ENCODE results near the gene TUBB1.

The TUBB1 gene

GRCh38 chr20:58990651-58991445, 28.4 kb upstream of the TUBB1 start:
- H3K27me3 ChIP-seq (ENCODE audit: insufficient read depth, low read length), result no peaks in the 10 kb centered on the region
- H3K36me3 ChIP-seq (ENCODE audit: insufficient read depth, low read length), result peaks cover 98% of the 10 kb centered on the region
- H3K4me3 ChIP-seq (ENCODE audit: low read length), result no peak overlapping the region
- WGBS, result 93% methylated on average over 14 of the region's 14 CpGs
- H3K27ac ChIP-seq (ENCODE audit: low read depth, low read length), result no peak overlapping the region
- H3K9ac ChIP-seq (ENCODE audit: low read depth, low read length), result no peak overlapping the region
- H3K4me1 ChIP-seq (ENCODE audit: insufficient read depth, low read length), result no peaks in the 10 kb centered on the region
- H3K9me3 ChIP-seq (ENCODE audit: insufficient read depth, low read depth, low read length), result no peaks in the 10 kb centered on the region

- 97% methylated on average over 9 of the region's 9 CpGs for WGBS
- Histone ChIP-seq H3K9me3 (ENCODE audit: insufficient read depth, low read depth, low read length) (no peaks in the 10 kb centered on the region), H3K4me1 (ENCODE audit: insufficient read depth, low read length) (no peaks in the 10 kb centered on the region), H3K4me3 (ENCODE audit: low read length) (no peak overlapping the region), H3K27ac (ENCODE audit: low read depth, low read length) (no peak overlapping the region), H3K9ac (ENCODE audit: low read depth, low read length) (no peak overlapping the region), H3K27me3 (ENCODE audit: insufficient read depth, low read length) (no peaks in the 10 kb centered on the region), H3K36me3 (ENCODE audit: insufficient read depth, low read length) (peaks cover 98% of the 10 kb centered on the region)
These were observed 27.5 kb upstream of the TUBB1 start for GRCh38 chr20:58991715-58992114.

GRCh38 chr20:58992911-58993310, 26.3 kb upstream of the TUBB1 start:
- H3K27me3 ChIP-seq (ENCODE audit: insufficient read depth, low read length), result no peaks in the 10 kb centered on the region
- H3K9me3 ChIP-seq (ENCODE audit: insufficient read depth, low read depth, low read length), result no peaks in the 10 kb centered on the region
- no peak overlapping the region for H3K9ac ChIP-seq (ENCODE audit: low read depth, low read length)
- peaks cover 97% of the 10 kb centered on the region for H3K36me3 ChIP-seq (ENCODE audit: insufficient read depth, low read length)
- H3K4me1 ChIP-seq (ENCODE audit: insufficient read depth, low read length), result no peaks in the 10 kb centered on the region
- WGBS, result 100% methylated on average over 3 of the region's 3 CpGs
- no peak overlapping the region for H3K27ac ChIP-seq (ENCODE audit: low read depth, low read length)
- no peak overlapping the region for H3K4me3 ChIP-seq (ENCODE audit: low read length)

GRCh38 chr20:58993332-58994248, 25.6 kb upstream of the TUBB1 start:
- Histone ChIP-seq H3K27me3 (ENCODE audit: insufficient read depth, low read length) (no peaks in the 10 kb centered on the region), H3K27ac (ENCODE audit: low read depth, low read length) (no peak overlapping the region), H3K4me3 (ENCODE audit: low read length) (no peak overlapping the region), H3K4me1 (ENCODE audit: insufficient read depth, low read length) (no peaks in the 10 kb centered on the region), H3K36me3 (ENCODE audit: insufficient read depth, low read length) (peaks cover 90% of the 10 kb centered on the region), H3K9ac (ENCODE audit: low read depth, low read length) (no peak overlapping the region), H3K9me3 (ENCODE audit: insufficient read depth, low read depth, low read length) (no peaks in the 10 kb centered on the region)
- WGBS, result 95% methylated on average over 23 of the region's 23 CpGs

- H3K36me3 ChIP-seq (ENCODE audit: insufficient read depth, low read length), result peaks cover 80% of the 10 kb centered on the region
These were observed 24.7 kb upstream of the TUBB1 start for GRCh38 chr20:58994390-58995159.

GRCh38 chr20:58995461-58996225, 23.6 kb upstream of the TUBB1 start:
- H3K4me1 ChIP-seq (ENCODE audit: insufficient read depth, low read length), result no peaks in the 10 kb centered on the region
- H3K9me3 ChIP-seq (ENCODE audit: insufficient read depth, low read depth, low read length), result no peaks in the 10 kb centered on the region
- WGBS, result 94% methylated on average over 18 of the region's 18 CpGs
- H3K4me3 ChIP-seq (ENCODE audit: low read length), result no peak overlapping the region
- H3K27me3 ChIP-seq (ENCODE audit: insufficient read depth, low read length), result no peaks in the 10 kb centered on the region
- H3K36me3 ChIP-seq (ENCODE audit: insufficient read depth, low read length), result peaks cover 71% of the 10 kb centered on the region
- no peak overlapping the region for H3K9ac ChIP-seq (ENCODE audit: low read depth, low read length)
- no peak overlapping the region for H3K27ac ChIP-seq (ENCODE audit: low read depth, low read length)

More at GRCh38 chr20:58994390-58995159, 24.7 kb upstream of the TUBB1 start:
- Histone ChIP-seq H3K4me3 (ENCODE audit: low read length) (no peak overlapping the region), H3K27me3 (ENCODE audit: insufficient read depth, low read length) (no peaks in the 10 kb centered on the region), H3K9ac (ENCODE audit: low read depth, low read length) (no peak overlapping the region), H3K9me3 (ENCODE audit: insufficient read depth, low read depth, low read length) (no peaks in the 10 kb centered on the region), H3K4me1 (ENCODE audit: insufficient read depth, low read length) (no peaks in the 10 kb centered on the region), H3K27ac (ENCODE audit: low read depth, low read length) (no peak overlapping the region)
- WGBS, result 91% methylated on average over 17 of the region's 17 CpGs

- Histone ChIP-seq H3K36me3 (ENCODE audit: insufficient read depth, low read length) (peaks cover 65% of the 10 kb centered on the region), H3K27me3 (ENCODE audit: insufficient read depth, low read length) (no peaks in the 10 kb centered on the region), H3K9me3 (ENCODE audit: insufficient read depth, low read depth, low read length) (no peaks in the 10 kb centered on the region), H3K9ac (ENCODE audit: low read depth, low read length) (no peak overlapping the region), H3K4me3 (ENCODE audit: low read length) (no peak overlapping the region), H3K27ac (ENCODE audit: low read depth, low read length) (no peak overlapping the region), H3K4me1 (ENCODE audit: insufficient read depth, low read length) (no peaks in the 10 kb centered on the region)
- 95% methylated on average over 12 of the region's 12 CpGs for WGBS
These were observed 23.0 kb upstream of the TUBB1 start for GRCh38 chr20:58996226-58996611.

- WGBS, result 95% methylated on average over 24 of the region's 24 CpGs
- Histone ChIP-seq H3K9ac (ENCODE audit: low read depth, low read length) (no peak overlapping the region), H3K27ac (ENCODE audit: low read depth, low read length) (no peak overlapping the region), H3K4me1 (ENCODE audit: insufficient read depth, low read length) (no peaks in the 10 kb centered on the region), H3K27me3 (ENCODE audit: insufficient read depth, low read length) (no peaks in the 10 kb centered on the region), H3K4me3 (ENCODE audit: low read length) (no peak overlapping the region), H3K36me3 (ENCODE audit: insufficient read depth, low read length) (peaks cover 55% of the 10 kb centered on the region), H3K9me3 (ENCODE audit: insufficient read depth, low read depth, low read length) (no peaks in the 10 kb centered on the region)
These were observed 22.0 kb upstream of the TUBB1 start for GRCh38 chr20:58997141-58997770.

GRCh38 chr20:58998656-58999055, 20.6 kb upstream of the TUBB1 start:
- no peak overlapping the region for H3K27ac ChIP-seq (ENCODE audit: low read depth, low read length)
- H3K4me1 ChIP-seq (ENCODE audit: insufficient read depth, low read length), result no peaks in the 10 kb centered on the region
- no peak overlapping the region for H3K4me3 ChIP-seq (ENCODE audit: low read length)
- WGBS, result 90% methylated on average over 10 of the region's 11 CpGs
- no peaks in the 10 kb centered on the region for H3K27me3 ChIP-seq (ENCODE audit: insufficient read depth, low read length)
- peaks cover 41% of the 10 kb centered on the region for H3K36me3 ChIP-seq (ENCODE audit: insufficient read depth, low read length)
- H3K9ac ChIP-seq (ENCODE audit: low read depth, low read length), result no peak overlapping the region
- no peaks in the 10 kb centered on the region for H3K9me3 ChIP-seq (ENCODE audit: insufficient read depth, low read depth, low read length)

GRCh38 chr20:59000326-59000725, 18.9 kb upstream of the TUBB1 start:
- H3K4me1 ChIP-seq (ENCODE audit: insufficient read depth, low read length), result no peaks in the 10 kb centered on the region
- 69% methylated on average over 3 of the region's 3 CpGs for WGBS
- H3K4me3 ChIP-seq (ENCODE audit: low read length), result no peak overlapping the region
- H3K36me3 ChIP-seq (ENCODE audit: insufficient read depth, low read length), result peaks cover 25% of the 10 kb centered on the region
- H3K9ac ChIP-seq (ENCODE audit: low read depth, low read length), result no peak overlapping the region
- H3K27ac ChIP-seq (ENCODE audit: low read depth, low read length), result no peak overlapping the region
- H3K27me3 ChIP-seq (ENCODE audit: insufficient read depth, low read length), result no peaks in the 10 kb centered on the region
- H3K9me3 ChIP-seq (ENCODE audit: insufficient read depth, low read depth, low read length), result no peaks in the 10 kb centered on the region
